HEK293 (cell line): Measurements from ENCODE around the gene RMP24.

Experiments
- CTCF ChIA-PET: fragments of 350-600 bp; formaldehyde crosslinking; extraction: SDS; loops from one replicate; lab custom pipeline; 2021; ENCODE audit warnings: antibody characterized with exemption; lab: Yijun Ruan, JAX
- POLR2A ChIA-PET: fragments of 300-600 bp; formaldehyde crosslinking; extraction: SDS; loops from one replicate; lab custom pipeline; 2020; ENCODE audit warnings: antibody characterized with exemption, inconsistent platforms; lab: Yijun Ruan, JAX
- H3K27ac ChIP-seq: fragments of 200-500 bp; sonication (Bioruptor generic); 2 replicates; pipeline ENCODE4 v1.5.1; 2014; ENCODE audit warnings: low read depth, low read length, control low read depth, inconsistent platforms; ENCODE audit errors: extremely low read depth
- H3K36me3 ChIP-seq, 2 experiments: fragments of 200-500 bp in 1 of 2; sonication (Bioruptor generic) in 1 of 2; 1 replicate in 1 of 2; 2 replicates in 1 of 2; pipeline ENCODE4 v1.5.1; 2014 to 2017; ENCODE audit warnings: inconsistent platforms in 2 of 2, low read length in 2 of 2; ENCODE audit not compliant: control insufficient read depth in 2 of 2, insufficient read depth in 1 of 2
- H3K4me1 ChIP-seq: fragments of 200-500 bp; sonication (Bioruptor generic); 2 replicates; pipeline ENCODE4 v1.5.1; 2014; ENCODE audit warnings: mild to moderate bottlenecking, low read length, inconsistent platforms; ENCODE audit not compliant: control insufficient read depth, insufficient read depth
- H3K4me3 ChIP-seq: 2 replicates; pipeline ENCODE4 v1.5.1; 2011; ENCODE audit warnings: low read depth, mild to moderate bottlenecking, control low read depth, low read length, moderate library complexity
- H3K9me3 ChIP-seq: fragments of 200-500 bp; sonication (Bioruptor generic); 2 replicates; pipeline ENCODE4 v1.5.1; 2014; ENCODE audit warnings: low read depth, low read length, inconsistent platforms; ENCODE audit not compliant: control insufficient read depth, insufficient read depth
- GLI2 ChIP-seq: fragments of 450-650 bp; formaldehyde crosslinking; IDR thresholded peaks from 2 replicates; pipeline ENCODE4; 2017; ENCODE audit warnings: missing biosample characterization, missing genetic modification characterization, low read depth, borderline replicate concordance
- HOXD13 ChIP-seq: sonication (generic); formaldehyde crosslinking; IDR thresholded peaks from 2 replicates; pipeline ENCODE4 v1.8.0; 2022; ENCODE audit warnings: missing genetic modification reagents, borderline replicate concordance
- PRDM4 ChIP-seq: fragments of 450-650 bp; formaldehyde crosslinking; IDR thresholded peaks from 2 replicates; pipeline ENCODE4 v1.5.1; 2017; ENCODE audit warnings: missing biosample characterization, missing genetic modification characterization
- SETDB1 ChIP-seq: IDR thresholded peaks from one replicate; pipeline ENCODE4 v1.6.1; 2017; ENCODE audit warnings: mild to moderate bottlenecking, low read length, moderate library complexity, mixed read lengths; ENCODE audit not compliant: insufficient read length
- ZBTB17 ChIP-seq: fragments of 450-650 bp; formaldehyde crosslinking; IDR thresholded peaks from 2 replicates; pipeline ENCODE4 v1.5.1; 2016; ENCODE audit warnings: missing biosample characterization, missing genetic modification characterization
- ZBTB21 ChIP-seq: fragments of 450-650 bp; formaldehyde crosslinking; IDR thresholded peaks from 2 replicates; pipeline ENCODE4 v1.5.1; 2017; ENCODE audit warnings: missing biosample characterization, missing genetic modification characterization
- ZBTB26 ChIP-seq: fragments of 450-650 bp; formaldehyde crosslinking; optimal IDR thresholded peaks from 2 replicates; pipeline ENCODE3; 2016; ENCODE audit warnings: missing biosample characterization, mild to moderate bottlenecking, missing genetic modification characterization
- ZEB2 ChIP-seq: fragments of 450-650 bp; formaldehyde crosslinking; IDR thresholded peaks from 2 replicates; pipeline ENCODE4 v1.5.1; 2016; ENCODE audit warnings: missing biosample characterization, missing genetic modification characterization
- ZFP69B ChIP-seq: fragments of 450-650 bp; formaldehyde crosslinking; IDR thresholded peaks from 2 replicates; pipeline ENCODE4 v1.5.1; 2016; ENCODE audit warnings: missing biosample characterization, missing genetic modification characterization
- ZNF114 ChIP-seq: fragments of 450-650 bp; formaldehyde crosslinking; IDR thresholded peaks from 2 replicates; pipeline ENCODE4 v1.5.0; 2017; ENCODE audit warnings: missing biosample characterization, missing genetic modification characterization
- ZNF157 ChIP-seq: fragments of 450-650 bp; formaldehyde crosslinking; IDR thresholded peaks from 2 replicates; pipeline ENCODE4 v1.5.1; 2016; ENCODE audit warnings: missing biosample characterization, missing genetic modification characterization
- ZNF16 ChIP-seq: fragments of 450-650 bp; formaldehyde crosslinking; IDR thresholded peaks from 2 replicates; pipeline ENCODE4 v1.5.1; 2016; ENCODE audit warnings: low read depth, missing biosample characterization, missing genetic modification characterization
- ZNF19 ChIP-seq: fragments of 450-650 bp; formaldehyde crosslinking; IDR thresholded peaks from 2 replicates; pipeline ENCODE4; 2016; ENCODE audit warnings: missing biosample characterization, missing genetic modification characterization, low read depth
- ZNF221 ChIP-seq: fragments of 450-650 bp; formaldehyde crosslinking; IDR thresholded peaks from 2 replicates; pipeline ENCODE4 v1.5.1; 2017; ENCODE audit warnings: missing biosample characterization, missing genetic modification characterization, borderline replicate concordance
- ZNF302 ChIP-seq: fragments of 450-650 bp; formaldehyde crosslinking; IDR thresholded peaks from 2 replicates; pipeline ENCODE4 v1.5.1; 2016; ENCODE audit warnings: missing biosample characterization, missing genetic modification characterization, low read depth
- ZNF335 ChIP-seq: fragments of 450-650 bp; formaldehyde crosslinking; conservative IDR thresholded peaks from 2 replicates; pipeline ENCODE4 v1.5.1; 2016; ENCODE audit warnings: missing biosample characterization, missing genetic modification characterization
- ZNF354C ChIP-seq: fragments of 450-650 bp; formaldehyde crosslinking; IDR thresholded peaks from 2 replicates; pipeline ENCODE4 v1.5.1; 2016; ENCODE audit warnings: missing biosample characterization, missing genetic modification characterization, low read depth, borderline replicate concordance
- ZNF391 ChIP-seq: fragments of 450-650 bp; formaldehyde crosslinking; IDR thresholded peaks from 2 replicates; pipeline ENCODE4 v1.5.1; 2016; ENCODE audit warnings: low read depth, missing biosample characterization, missing genetic modification characterization, borderline replicate concordance
- ZNF48 ChIP-seq: fragments of 450-650 bp; formaldehyde crosslinking; IDR thresholded peaks from 2 replicates; pipeline ENCODE4 v1.5.1; 2016; ENCODE audit warnings: missing biosample characterization, missing genetic modification characterization
- ZNF558 ChIP-seq: fragments of 450-650 bp; formaldehyde crosslinking; IDR thresholded peaks from 2 replicates; pipeline ENCODE4 v1.5.1; 2016; ENCODE audit warnings: missing biosample characterization, missing genetic modification characterization
- ZNF571 ChIP-seq: fragments of 450-650 bp; formaldehyde crosslinking; IDR thresholded peaks from 2 replicates; pipeline ENCODE4 v1.5.0; 2017; ENCODE audit warnings: missing biosample characterization, missing genetic modification characterization
- ZNF626 ChIP-seq: fragments of 450-650 bp; sonication (Bioruptor Pico); formaldehyde crosslinking; IDR thresholded peaks from 2 replicates; pipeline ENCODE4 v1.5.1; 2018; ENCODE audit warnings: missing biosample characterization, missing genetic modification characterization, inconsistent platforms
- ZNF654 ChIP-seq: fragments of 450-650 bp; formaldehyde crosslinking; IDR thresholded peaks from 2 replicates; pipeline ENCODE4 v1.5.1; 2016; ENCODE audit warnings: low read depth, missing biosample characterization, missing genetic modification characterization
- ZNF670 ChIP-seq: fragments of 450-650 bp; formaldehyde crosslinking; IDR thresholded peaks from 2 replicates; pipeline ENCODE4 v1.5.1; 2016; ENCODE audit warnings: missing biosample characterization, missing genetic modification characterization, low read depth
- ZNF768 ChIP-seq: fragments of 450-650 bp; formaldehyde crosslinking; IDR thresholded peaks from 2 replicates; pipeline ENCODE4 v1.5.1; 2018; ENCODE audit warnings: missing biosample characterization, mild to moderate bottlenecking, missing genetic modification characterization
- ZNF830 ChIP-seq: fragments of 450-650 bp; IDR thresholded peaks from 2 replicates; pipeline ENCODE4 v1.5.0; 2018; ENCODE audit warnings: missing biosample characterization, missing genetic modification characterization, low read depth, mild to moderate bottlenecking, moderate library complexity
- ZSCAN30 ChIP-seq: fragments of 450-650 bp; IDR thresholded peaks from 2 replicates; pipeline ENCODE4 v1.5.1; 2018; ENCODE audit warnings: missing biosample characterization, mild to moderate bottlenecking, missing genetic modification characterization, moderate library complexity
- ZXDB ChIP-seq: fragments of 450-650 bp; formaldehyde crosslinking; IDR thresholded peaks from 2 replicates; pipeline ENCODE4 v1.5.1; 2016; ENCODE audit warnings: missing biosample characterization, missing genetic modification characterization
- TF ChIP-seq, protein P1 (sequence below): IDR thresholded peaks from 2 replicates; pipeline ENCODE4 v1.6.1; 2011; ENCODE audit warnings: mild to moderate bottlenecking, low read depth, low read length, borderline replicate concordance
- TF ChIP-seq, protein P2 (sequence below): fragments of 450-650 bp; formaldehyde crosslinking; IDR thresholded peaks from 2 replicates; pipeline ENCODE4 v1.5.1; 2017; ENCODE audit warnings: missing biosample characterization, missing genetic modification characterization

Gene RMP24

DNA sequence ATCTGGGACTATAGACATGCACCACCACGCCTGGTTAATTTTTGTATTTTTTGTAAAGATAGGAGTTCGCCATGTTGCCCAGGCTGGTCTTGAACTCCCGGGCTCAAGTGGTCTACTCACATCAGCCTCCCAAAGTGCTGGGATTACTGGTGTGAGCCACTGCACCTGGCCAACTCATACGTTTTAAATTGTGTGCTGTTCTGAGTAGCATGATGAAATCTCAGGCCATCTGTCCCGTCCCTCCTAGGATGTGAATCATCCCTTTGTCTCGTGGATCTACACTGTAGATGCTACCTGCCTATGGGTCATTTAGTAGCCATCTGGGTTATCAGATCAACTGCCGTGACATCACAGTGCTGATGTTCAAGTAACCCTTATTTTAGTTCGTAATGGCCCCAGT, 38.5 kb upstream of the RMP24 start:
- no peaks in the 10 kb centered on the region for H3K9me3 ChIP-seq
- no peaks in the 10 kb centered on the region for H3K36me3 ChIP-seq
- TF ChIP-seq ZFP69B (tag by site-specific recombination): no peak
- TF ChIP-seq ZNF830 (tag by site-specific recombination): no peak
- TF ChIP-seq ZBTB21 (tag by site-specific recombination): no peak
- TF ChIP-seq ZNF654 (tag by site-specific recombination): no peak
- TF ChIP-seq SETDB1: no peak
- no peak for TF ChIP-seq ZNF670 (tag by site-specific recombination)
- TF ChIP-seq ZNF335 (tag by site-specific recombination): no peak
- TF ChIP-seq ZNF354C (tag by site-specific recombination): no peak
- TF ChIP-seq ZNF221 (tag by site-specific recombination): no peak
- no peak for TF ChIP-seq ZNF558 (tag by site-specific recombination)
- no peak for TF ChIP-seq ZNF114
- TF ChIP-seq ZXDB: no peak
- TF ChIP-seq ZNF19 (tag by site-specific recombination): no peak
- TF ChIP-seq, protein P1, sequence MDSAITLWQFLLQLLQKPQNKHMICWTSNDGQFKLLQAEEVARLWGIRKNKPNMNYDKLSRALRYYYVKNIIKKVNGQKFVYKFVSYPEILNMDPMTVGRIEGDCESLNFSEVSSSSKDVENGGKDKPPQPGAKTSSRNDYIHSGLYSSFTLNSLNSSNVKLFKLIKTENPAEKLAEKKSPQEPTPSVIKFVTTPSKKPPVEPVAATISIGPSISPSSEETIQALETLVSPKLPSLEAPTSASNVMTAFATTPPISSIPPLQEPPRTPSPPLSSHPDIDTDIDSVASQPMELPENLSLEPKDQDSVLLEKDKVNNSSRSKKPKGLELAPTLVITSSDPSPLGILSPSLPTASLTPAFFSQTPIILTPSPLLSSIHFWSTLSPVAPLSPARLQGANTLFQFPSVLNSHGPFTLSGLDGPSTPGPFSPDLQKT: no peak
- TF ChIP-seq ZNF16: no peak
- no peak for TF ChIP-seq ZNF391 (tag by site-specific recombination)
- no peak for TF ChIP-seq ZNF768 (tag by site-specific recombination)
- TF ChIP-seq ZNF626 (tag by site-specific recombination): no peak
- CTCF ChIA-PET: no interaction called here
- no peaks in the 10 kb centered on the region for H3K4me1 ChIP-seq
- no peak overlapping the region for H3K27ac ChIP-seq
- no peak overlapping the region for H3K4me3 ChIP-seq
- POLR2A ChIA-PET: no interaction called here

DNA sequence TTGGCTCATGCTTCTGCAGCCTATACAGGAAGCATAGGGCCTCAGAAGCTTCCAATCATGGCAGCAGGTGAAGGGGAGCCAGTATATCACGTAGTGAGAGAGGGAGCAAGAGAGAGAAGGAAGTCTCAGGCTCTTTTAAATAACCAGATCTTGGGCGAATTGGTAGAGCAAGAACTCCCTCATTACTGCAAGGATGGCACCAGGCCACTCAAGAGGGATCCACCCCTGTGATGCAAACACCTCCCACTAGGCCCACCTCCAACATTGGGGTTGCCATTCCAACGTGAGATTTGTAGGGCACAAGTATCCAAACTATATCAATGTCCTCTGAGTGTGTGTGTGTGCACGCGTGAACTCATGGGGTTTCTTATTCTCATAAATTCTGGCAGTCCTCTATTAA, 37.6 kb upstream of the RMP24 start:
- TF ChIP-seq ZNF48 (no peak), ZNF16 (no peak), ZNF221 (tag by site-specific recombination) (no peak), PRDM4 (tag by site-specific recombination) (no peak)
- H3K4me1 ChIP-seq: no peaks in the 10 kb centered on the region
- H3K36me3 ChIP-seq: no peaks in the 10 kb centered on the region
- ChIA-PET CTCF (interaction anchor here (0.5 kb wide), 1 partner anchor 45 kb away, joined by 3 read pairs; no protein-coding TSS in a partner anchor), POLR2A (no interaction called here)
- no peak overlapping the region for H3K27ac ChIP-seq
- no peaks in the 10 kb centered on the region for H3K9me3 ChIP-seq
- no peak overlapping the region for H3K4me3 ChIP-seq

GRCh38 chr18:35935805-35936204, 36.7 kb upstream of the RMP24 start:
- POLR2A ChIA-PET: no interaction called here
- no peaks in the 10 kb centered on the region for H3K36me3 ChIP-seq
- CTCF ChIA-PET: no interaction called here
- no peaks in the 10 kb centered on the region for H3K4me1 ChIP-seq
- no peak overlapping the region for H3K27ac ChIP-seq
- H3K9me3 ChIP-seq: no peaks in the 10 kb centered on the region
- H3K4me3 ChIP-seq: no peak overlapping the region
- no peak for TF ChIP-seq ZSCAN30 (tag by site-specific recombination)
- no peak for TF ChIP-seq ZNF302 (tag by site-specific recombination)
- TF ChIP-seq ZEB2: no peak
- no peak for TF ChIP-seq ZNF157 (tag by site-specific recombination)
- TF ChIP-seq HOXD13 (CRISPR knock-in tag): no peak
- TF ChIP-seq, protein P2, sequence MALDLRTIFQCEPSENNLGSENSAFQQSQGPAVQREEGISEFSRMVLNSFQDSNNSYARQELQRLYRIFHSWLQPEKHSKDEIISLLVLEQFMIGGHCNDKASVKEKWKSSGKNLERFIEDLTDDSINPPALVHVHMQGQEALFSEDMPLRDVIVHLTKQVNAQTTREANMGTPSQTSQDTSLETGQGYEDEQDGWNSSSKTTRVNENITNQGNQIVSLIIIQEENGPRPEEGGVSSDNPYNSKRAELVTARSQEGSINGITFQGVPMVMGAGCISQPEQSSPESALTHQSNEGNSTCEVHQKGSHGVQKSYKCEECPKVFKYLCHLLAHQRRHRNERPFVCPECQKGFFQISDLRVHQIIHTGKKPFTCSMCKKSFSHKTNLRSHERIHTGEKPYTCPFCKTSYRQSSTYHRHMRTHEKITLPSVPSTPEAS: no peak
- no peak for TF ChIP-seq GLI2 (tag by site-specific recombination)
- no peak for TF ChIP-seq ZBTB17 (tag by site-specific recombination)
- TF ChIP-seq ZBTB26 (tag by site-specific recombination): no peak
- TF ChIP-seq ZNF571 (tag by site-specific recombination): no peak
